Measurements from ENCODE around the gene TTI1.
A peak's percentile ranks its signal among the peaks of the same experiment; 100 is the strongest.

Gene TTI1

DNA sequence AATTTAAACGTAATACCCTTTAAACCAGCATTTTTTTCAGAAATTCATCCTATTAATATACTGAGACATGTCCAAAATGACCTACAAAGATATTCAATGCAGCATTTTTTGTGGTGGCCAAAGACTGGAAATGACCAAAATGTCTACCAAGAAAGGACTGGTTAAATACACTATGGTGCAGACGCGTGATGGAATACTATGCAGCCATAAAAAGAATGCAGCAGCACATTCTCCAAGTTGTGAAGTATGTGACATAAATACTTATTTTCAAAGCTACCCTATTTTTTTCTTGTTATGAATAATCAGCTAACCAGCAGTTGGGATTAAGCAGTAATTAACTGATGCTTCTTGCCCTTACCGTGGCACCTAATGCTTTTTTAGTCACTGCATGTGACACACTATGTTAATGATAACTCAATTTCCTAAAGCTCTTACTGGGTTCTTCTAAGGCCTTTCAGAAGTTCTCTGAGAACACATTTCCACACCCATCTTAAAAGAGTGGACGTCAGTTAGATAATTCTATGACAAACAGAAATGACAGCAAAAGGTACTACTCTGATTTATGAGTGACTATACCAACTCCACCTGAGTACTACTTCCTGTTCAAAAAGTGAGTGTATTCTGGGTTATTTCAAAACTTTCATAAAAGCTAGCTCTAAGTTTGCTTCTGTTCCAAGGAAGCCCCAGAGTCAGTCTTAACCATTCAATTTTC is 24.9 kb downstream of the TTI1 start:
- no peak for DNase-seq

DNA sequence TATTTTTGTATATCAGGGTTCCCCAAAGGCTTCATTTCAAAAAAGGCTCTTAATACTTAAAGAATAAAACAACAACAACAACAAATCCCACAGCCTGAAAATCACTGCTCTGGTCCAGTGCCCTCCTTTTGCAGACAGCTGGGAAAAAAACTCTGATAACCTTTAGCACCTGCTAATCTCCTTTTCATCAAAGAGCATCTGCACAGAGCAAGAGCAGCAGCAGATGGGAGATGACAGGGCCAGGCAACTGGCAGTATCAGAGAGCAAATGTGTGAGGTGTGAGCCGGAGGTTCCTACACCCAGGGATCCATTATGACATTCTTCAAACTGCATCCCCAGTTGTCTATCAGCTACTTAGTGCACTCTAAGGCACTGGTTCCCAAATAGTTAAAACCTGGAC is 25.7 kb downstream of the TTI1 start:
- DNase-seq, result no peak

DNA sequence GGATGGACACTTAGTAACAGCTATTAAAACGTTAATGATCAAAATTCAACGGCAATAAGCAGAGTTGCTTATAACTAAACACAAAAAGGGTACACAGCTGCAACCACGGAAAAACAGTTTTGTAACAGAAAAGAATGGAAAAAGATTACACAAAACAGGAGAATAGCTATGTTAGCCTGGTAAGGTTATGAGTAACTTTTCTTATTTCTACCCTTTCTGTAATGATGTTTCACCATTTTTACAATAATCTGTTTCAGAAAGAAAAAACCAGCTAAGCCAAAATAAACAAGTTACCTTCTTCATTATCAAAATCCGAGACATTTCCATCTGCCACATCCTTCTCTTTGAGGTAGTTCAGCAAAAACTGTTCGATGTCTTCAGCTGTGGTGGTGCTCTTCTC is 27.4 kb downstream of the TTI1 start:
- DNase-seq, result no peak

DNA sequence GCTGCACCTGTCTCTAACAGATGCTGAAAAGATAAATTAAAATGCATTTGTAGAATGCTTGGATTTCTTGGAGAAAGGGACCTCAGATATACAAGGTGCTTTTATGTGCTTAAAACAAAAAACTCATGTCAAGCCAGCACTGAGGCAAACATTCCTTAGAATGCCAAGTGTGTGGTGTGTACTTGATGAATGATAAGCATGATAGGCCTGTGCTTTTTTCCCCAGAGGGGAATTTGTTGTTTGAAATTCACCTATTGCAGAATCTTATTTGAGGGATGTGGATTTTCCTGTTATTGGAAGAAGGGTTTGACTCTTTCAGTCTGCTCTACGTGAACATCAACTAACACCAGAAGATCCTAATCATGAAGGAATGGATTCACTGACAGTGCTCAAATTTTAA is 28.8 kb downstream of the TTI1 start:
- DNase-seq, result no peak

DNA sequence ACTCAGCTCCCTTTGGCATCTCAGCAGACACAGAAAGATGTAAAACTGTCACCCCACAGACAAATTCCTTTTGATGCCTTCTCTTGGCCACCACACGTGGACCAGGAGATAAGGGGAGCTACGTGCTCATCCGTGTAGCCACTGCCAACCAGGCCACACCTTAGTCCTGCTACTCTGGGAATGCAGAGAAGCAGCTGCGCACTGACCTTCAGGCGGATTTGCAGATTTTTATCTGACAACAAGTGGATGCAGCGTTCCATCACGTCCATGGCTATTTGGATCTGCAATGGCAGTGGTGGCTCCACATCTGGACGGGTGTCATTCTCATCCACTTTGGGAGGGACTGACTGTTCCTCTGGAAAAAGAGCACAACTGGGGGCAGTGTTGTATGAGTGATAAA is 30.8 kb downstream of the TTI1 start:
- DNase-seq, result no peak

DNA sequence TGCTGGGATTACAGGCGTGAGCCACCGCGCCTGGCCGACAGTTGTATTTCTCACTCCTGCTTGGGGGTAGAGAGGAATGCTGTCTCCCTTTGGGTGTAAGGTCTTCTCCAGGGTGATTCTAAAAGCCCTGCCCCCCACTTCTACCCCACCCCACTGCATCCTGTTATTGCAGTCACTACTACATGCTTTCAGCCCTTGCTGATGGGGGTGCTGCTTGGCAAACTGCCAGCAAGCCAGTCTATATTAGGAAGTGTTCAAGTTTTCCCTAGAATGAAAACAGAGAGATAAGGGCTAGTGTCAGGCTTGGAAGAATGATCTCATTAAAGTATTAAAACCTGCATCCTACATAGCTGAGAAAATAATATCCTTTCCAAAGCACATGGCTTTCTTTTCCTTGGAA is 31.3 kb downstream of the TTI1 start:
- peak; percentile 33 for DNase-seq

DNA sequence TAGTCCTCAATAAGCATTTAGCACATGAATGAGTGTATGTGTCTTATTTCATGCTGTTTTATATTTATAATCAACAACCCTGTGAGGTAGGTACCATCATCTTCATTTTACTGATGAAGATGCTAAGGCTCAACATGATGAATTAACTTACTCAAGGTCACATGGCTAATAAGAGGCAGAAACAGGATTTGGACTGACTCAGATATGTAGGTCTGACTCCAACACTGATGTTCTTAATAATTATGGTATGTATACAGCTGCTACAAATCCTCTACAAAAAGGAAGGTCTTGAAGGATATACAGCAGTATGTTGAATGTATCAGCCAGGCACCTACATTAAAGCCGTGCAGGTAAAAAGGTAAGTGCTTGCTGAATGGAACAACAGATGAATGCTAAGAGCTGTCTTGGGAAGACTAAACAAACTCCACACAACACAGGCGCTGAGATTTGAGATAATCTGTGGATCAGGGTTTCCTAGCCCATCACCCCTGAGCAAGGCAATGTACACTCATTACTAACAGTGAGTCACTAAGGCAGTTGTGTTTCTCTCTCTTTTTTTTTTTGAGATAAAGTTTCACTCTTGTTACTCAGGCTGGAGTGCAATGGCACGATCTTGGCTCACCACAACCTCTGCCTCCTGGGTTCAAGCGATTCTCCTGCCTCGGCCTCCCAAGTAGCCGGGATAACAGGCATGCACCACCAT is 31.9 kb downstream of the TTI1 start:
- no peak for DNase-seq

DNA sequence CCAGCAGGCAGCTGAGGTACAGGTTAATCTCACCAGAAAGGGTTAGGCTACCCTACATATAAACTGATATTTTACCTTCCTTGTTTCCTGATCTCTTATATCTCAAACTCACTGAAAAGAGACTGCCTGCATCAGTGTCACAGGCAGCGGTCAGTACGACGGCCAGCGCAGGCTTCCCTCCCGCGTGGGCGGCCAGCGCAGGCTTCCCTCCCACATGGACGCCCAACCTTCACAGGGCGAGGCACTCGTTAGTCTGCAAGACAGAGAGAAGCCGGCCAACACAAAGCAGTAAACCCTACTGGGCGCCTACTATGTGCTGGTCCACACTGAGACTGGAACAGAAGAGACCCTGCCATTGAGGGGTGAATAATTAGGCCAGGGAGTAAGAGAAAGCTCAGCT is 33.0 kb downstream of the TTI1 start:
- no peak for DNase-seq

DNA sequence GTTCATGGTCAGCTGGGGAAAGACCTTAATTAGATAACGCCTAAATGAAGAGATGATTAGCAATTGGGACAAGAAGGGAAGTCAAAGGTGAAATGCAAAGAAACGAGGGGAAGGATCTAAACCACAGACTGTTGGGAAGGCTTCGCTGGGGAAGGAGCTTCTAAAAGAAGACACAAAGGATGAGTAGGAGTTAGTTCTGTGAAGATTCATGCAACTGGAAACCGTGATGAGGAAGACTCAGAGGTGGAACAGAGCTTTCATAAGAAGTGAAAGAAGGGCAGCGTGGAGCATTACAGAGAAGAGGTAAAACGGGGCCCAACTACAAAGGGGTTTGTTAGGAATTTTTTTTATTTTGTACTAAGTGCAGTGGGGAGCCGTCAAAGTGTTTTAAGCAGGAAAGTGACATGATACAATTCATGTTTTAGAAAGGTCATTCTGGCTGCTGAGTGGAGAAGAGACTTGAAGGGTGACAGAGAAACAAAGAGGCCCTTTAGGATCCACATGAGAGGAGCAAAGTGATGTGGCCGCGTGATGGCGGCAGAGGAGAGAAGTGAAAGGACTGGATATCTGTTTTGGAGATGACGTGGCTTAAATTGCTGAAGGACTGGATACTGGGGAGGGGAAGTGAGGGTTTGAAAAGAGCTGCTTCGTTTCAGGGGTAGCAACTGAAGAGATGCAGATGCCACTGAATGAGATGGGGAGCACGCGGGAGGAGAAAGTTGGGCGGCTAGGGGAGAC is 33.6 kb downstream of the TTI1 start:
- DNase-seq, result no peak

DNA sequence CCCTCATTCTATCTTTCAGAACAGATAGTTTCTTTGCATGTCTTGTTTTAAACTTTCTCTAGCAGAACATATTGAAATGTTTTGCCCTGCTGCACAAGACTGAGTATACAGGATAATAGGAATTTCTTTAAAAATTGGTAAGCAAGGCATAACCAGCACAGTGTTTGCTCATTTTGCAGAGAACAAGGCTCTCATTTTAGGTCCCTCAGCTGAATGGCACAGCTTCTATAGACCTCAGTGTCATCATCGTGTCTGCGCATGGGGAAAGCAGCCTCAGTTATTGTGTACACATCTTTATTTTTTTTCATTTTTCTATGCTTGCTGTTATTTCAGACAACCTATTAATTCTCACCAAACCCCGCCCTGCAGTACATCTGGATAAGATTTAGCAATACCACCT is 35.7 kb downstream of the TTI1 start:
- DNase-seq, result no peak

DNA sequence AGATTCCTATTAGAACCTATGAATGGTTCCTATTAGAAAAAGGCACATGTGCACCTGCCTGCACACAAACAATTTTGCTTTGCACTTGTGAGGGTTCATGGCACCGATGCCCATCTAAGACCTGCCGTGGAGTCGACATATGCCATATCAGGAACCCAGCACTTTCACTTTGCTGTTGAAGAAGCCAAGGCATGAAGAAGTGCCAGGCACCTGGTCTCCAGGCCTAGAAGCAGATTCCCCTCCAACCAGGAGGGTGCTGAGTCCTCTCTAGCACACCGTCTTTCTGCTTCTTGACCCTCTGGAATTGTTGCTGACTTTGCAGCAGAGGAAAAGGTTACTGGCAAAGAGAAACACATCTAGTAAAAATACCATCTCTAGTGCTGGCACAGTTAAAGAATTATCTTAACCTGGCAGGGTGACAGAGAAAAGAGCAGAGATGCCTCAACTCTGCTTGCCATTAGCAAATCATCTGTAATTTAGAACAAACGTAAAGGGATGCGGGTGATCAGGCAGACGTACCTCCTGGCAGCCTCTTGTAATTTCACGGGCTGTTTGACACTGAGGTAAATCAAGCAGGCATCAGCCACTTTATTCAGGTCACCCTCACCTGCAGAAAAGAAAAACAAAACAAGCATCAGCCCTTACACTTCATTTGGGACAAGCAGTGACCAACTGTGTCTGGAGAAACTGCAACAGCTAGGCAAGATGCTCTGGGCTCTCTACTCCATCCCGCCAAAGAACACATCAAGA is 37.2 kb downstream of the TTI1 start:
- DNase-seq, result no peak

DNA sequence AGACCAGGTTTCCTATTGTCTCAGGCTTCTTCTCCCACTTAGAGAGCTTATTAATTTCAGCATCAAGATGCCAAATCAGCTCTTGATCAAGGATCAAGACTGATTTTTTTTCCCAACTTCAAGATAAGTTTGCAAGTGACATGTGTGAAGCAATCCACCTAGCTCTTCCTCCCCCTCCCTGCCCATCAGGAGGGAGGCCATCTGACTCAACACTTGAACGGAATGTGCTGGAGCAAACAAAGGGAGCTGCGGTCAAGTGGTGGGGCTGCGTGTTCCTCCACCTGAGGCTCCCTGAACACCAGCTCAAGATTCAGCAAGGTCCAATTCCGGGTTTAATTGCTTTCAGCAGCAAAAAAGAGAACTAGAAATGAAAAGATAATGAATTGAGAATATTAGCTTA is 38.7 kb downstream of the TTI1 start:
- no peak for DNase-seq

DNA sequence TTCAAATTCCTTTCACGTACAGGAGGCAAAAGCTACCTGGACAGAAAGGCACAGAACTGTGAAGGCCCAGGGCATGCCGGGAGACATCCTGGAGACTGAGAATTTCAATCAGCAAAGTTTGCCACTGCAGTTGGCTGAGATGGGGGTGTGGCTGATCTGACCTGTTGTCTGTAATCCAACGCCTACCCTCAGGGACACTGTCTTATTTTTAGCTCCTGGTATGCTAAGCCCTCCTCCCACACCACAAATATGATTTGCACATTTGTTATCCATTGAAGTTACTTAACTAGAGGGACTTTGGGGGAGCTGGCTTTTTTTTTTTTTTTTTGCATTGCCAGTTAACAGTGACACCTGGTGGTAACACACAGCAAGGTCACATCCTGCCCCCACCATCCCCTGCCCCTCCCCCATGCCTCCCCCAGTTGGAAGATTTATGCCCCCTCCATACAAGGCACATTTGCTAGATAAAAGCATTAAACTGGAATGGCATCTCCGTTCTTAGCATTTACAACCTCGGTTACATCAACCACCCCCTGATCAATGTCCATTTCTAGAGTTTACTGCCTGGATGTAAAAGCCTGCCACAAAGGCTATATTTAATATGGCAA is 40.4 kb downstream of the TTI1 start:
- DNase-seq, result peak; percentile 31

DNA sequence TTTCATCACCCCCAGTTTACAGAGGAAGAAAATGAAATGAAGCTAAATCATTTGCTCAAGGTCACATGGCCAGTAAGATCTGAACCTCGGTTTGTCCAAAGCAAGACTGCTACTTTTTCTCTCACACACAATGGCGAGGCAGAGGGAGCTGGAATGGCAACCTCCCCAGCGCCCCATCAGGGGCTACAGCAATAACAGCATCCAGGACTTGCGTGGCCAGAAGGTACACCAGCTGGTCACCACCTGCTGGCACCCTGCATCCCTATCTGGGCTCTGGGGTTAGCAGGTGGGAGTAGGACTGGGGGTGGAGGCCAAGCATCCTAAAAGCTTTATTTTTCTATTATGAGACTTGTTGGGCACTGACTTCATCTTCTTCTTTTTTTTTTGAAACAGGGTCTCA is 41.3 kb downstream of the TTI1 start:
- DNase-seq, result no peak

DNA sequence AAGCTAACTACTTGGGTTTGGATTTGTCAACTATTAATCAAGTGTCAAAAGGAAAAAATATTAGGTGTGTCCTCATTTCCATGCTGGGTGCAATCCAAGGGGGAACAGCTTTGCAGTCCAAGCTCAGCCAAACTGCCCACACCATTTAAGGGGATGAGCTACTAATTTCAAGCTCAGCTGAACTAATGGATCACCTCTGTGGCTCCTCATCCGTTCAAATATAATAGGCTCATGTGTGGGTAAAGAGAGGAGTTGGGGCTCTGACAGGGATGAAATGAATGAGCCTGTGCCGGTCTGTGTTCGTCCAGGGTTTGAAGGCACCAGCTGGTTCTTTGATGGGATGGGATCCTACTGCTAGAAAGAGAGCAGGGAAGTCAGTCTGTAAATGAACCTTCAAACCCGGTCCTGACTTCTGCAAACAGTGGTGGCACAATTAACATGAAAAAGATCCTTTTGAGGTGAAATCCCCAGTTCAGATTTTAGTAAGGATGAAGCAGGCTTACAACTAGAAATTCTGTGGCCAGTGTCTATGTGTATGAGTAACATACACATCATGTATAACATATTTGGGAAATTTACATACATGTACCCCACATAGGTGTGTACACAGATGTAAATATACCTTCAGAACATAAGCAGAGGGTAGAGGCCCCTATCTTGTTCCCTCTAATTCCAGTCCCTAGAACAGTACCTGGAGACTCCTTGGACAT is 41.9 kb downstream of the TTI1 start:
- DNase-seq, result no peak

DNA sequence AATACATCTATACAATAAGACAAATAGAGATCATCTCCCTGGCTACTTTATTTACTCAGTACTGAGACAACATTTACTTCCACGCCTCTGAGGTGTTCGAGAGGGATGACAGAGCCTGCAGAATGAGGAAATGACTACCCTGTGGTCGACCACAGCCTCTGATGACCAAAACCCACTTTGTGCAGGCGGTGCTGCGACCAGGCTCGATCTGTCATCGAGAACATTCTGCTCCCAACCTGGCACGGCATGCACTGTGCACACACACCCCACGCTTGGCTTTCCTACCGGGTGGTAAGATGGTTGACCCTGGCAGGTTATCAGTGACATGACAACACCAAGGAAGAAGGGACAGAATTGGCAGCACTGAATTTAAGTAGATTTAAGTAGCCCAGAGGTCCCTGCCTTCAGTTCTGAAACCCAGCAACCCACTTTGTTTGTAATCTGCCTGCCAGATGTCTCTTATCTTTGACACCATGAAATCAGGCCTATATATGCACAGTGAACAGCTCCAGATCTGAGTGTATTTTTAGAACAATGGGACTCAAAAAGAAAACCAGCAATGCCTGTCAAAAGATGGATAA is 42.6 kb downstream of the TTI1 start:
- DNase-seq, result peak; percentile 45

DNA sequence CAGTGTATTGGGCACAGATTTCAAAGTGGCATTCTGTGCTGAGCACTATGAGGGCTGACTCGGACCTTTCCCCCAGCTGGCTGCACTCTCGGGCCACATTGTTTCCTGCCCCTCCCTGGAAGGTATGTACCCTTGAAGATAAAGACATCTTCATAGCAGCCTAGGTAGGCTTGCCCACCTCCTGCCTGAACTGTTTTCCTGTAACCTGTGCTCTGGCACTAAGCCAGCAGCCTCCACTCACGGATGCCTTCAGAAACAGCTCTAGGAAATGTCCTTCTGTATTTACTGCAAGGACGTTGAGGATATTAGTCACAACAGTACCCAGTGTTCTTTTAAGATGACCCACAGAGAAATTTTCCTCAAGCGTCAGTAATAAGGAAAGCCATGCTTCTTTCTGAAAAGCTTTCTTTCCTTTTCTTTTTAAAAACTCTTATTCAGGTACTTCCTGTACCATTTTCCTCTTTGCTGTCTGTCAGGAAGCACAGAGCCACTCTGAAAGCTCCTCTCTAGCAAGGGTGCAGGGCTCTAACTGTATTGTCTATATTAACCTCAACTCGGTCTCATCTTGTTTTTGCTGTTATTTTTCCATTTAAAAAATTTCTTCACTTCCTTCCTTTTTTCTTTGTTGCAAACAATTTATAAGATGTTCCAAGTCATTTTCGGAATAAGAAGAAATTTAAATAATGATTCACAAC is 43.5 kb downstream of the TTI1 start:
- peak; percentile 13 for DNase-seq

DNA sequence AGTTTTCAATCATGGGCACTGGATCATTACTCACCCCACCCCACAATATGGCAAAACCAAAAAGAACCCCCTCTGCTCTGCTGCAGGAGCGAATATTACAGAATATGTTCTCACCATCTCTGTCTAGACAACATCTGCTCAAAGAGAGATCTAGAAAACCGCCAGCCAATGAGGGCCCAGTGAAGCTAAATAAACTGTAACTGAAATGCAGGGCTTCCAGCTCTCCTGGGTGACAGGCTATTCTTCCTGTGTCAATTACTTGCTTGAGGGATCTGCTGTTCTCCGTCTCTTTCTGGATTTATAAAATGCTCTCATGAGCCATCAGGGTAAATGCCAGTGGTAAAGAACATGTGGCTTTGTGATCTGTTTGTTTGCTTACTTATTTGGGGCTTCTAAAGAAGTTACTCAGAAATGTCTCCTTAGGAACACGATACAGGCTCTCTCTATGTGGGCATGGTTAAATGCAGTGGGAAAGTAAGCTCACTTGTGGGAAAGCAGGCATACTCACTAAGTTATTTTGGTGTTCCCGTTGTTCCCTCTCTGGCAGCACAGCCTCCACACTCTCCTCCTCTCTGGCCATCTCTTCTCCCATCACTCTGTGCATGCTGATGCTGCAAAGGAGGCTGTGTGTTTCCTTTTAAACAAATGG is 44.8 kb downstream of the TTI1 start:
- no peak for DNase-seq

DNA sequence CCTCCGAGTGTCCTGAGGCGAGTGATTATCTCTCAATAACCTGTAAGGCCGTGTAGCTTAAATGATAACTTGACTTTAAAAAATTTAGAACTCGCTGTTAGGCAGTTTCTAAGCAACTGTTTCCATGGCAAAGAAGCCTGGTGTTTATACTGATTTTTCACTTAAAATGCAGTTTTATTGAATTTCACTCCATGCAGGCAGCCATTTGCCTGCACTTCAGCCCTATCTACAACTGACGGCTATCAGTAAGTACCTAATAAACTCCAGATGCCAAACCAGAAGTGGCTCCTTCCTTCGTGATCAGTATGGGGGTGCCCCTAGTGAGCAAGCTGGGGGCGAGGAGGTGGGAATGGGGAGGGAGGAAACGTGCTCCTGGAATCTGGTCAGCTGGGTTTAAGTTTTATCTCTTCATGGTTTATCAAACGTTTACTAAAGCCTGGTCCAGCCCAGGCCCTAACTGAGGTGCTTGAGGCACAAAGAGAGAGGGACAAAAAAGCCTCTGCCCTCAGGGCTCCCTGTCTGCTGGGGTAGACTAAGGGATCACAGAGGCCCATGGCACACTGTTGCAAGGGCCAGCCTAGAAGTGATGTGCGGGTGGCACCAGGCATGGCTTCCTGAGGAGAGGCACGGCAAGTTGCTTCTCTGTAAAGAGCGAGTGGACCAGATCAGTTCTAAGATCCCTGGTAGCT is 45.5 kb downstream of the TTI1 start:
- DNase-seq, result no peak

All from CD4-positive, alpha-beta T cell treated with Interleukin-6 for 4 hours (primary cell).